ENCODE data around the gene TM9SF2. TPM values are rescaled to one million over a fixed set of nuclear protein-coding genes. Genes with fewer than 3 reads are reported as not detected.
"Not testable (repeated sequence)": the region's sequence is repeated elsewhere in the genome, so short reads cannot be mapped to it uniquely, and the experiment has no call there.

The TM9SF2 gene
- 116 and 172 TPM in 2 replicates for total RNA-seq (ENCODE audit: low replicate concordance)

- DNase-seq (ENCODE audit: low read depth): peak; percentile 98
- H3K4me3 ChIP-seq (ENCODE audit: low read depth, low read length): peak within 1 kb of the TSS; percentile 92
- TF ChIP-seq, protein P1, sequence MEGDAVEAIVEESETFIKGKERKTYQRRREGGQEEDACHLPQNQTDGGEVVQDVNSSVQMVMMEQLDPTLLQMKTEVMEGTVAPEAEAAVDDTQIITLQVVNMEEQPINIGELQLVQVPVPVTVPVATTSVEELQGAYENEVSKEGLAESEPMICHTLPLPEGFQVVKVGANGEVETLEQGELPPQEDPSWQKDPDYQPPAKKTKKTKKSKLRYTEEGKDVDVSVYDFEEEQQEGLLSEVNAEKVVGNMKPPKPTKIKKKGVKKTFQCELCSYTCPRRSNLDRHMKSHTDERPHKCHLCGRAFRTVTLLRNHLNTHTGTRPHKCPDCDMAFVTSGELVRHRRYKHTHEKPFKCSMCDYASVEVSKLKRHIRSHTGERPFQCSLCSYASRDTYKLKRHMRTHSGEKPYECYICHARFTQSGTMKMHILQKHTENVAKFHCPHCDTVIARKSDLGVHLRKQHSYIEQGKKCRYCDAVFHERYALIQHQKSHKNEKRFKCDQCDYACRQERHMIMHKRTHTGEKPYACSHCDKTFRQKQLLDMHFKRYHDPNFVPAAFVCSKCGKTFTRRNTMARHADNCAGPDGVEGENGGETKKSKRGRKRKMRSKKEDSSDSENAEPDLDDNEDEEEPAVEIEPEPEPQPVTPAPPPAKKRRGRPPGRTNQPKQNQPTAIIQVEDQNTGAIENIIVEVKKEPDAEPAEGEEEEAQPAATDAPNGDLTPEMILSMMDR (IDR thresholded peaks at IDR 0.05; ENCODE audit: insufficient read depth, low read length): no peak
Measured at GRCh38 chr13:99501184-99501847, at the start of gene TM9SF2. Gene TM9SF2 (plus strand): TSS chr13:99501472. CDS start chr13:99501607, 135 bp downstream.

DNA sequence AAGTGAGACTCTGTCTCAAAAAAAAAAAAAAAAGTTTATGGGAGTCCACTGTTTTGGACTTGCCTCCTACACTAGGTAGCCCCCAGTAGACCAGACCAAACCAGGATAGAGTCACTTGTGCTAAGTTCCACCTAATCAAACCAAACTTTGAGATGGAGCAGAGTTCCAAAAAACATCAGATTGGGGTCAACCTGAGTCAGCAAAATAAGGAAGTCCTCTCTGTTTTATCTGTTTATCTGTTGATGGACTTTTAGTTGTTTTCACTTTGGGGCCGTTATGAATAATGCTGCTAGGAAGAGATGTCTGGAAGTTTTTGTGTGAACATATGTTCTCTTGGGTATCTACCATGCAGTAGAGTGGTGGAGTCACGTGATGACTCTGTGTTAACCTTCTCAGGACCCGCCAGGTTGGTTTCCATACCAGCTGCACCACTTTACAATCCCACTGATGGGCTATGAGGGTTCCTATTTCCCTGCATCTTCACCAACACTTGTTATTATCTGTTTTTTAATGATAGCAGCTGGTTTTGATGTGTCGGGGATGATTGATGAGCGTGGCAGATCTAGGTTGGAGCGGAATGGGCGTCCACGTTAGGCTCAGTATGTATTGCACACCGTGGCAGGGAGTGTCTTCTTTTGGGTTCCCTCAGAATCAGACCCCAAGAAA lies 46.6 kb upstream of the TM9SF2 start:
- DNase-seq (ENCODE audit: low read depth): no peak
- no peak overlapping the region for H3K4me3 ChIP-seq (ENCODE audit: low read depth, low read length)
- TF ChIP-seq, protein P1 (IDR thresholded peaks at IDR 0.05; ENCODE audit: insufficient read depth, low read length): no peak

DNA sequence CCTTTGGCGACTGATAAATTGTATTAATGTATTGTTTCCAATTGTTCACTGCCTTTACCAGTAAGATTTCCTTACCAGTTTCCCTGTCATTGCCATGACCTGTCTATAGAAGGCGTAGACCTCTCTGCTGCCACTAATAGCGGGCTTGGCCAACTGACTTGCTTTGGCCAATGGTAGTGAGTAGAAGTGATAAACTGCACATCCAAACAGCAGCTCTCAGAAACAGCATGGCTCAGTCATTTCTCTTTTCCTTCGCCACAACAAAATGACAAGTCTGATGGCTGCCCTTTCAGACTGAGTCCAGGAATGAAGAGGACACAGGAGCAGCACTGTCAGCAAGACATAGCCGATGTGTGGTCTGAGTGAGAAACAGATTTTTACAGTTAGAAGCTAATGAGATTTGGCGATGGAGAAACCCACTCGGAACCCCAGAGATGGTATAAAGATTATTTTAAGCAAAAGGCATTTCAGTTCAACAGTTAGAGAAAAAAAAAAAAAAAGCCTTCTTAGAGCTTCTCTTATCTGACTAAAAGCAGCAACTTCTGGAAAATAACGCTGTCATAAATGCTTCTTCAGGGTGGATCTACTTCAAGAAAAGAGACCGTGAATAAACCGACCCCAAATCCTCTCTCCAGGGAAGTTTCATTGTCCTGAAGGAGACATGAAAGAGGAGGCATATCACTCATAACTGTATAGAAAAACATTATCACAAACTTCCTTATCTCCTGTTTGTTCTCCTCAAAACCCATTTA lies 42.0 kb upstream of the TM9SF2 start:
- TF ChIP-seq, protein P1 (IDR thresholded peaks at IDR 0.05; ENCODE audit: insufficient read depth, low read length): no peak
- H3K4me3 ChIP-seq (ENCODE audit: low read depth, low read length): no peak overlapping the region
- DNase-seq (ENCODE audit: low read depth): no peak

GRCh38 chr13:99460802-99461201 lies 40.5 kb upstream of the TM9SF2 start:
- not testable (repeated sequence) for H3K4me3 ChIP-seq (ENCODE audit: low read depth, low read length); DNase-seq (ENCODE audit: low read depth)

GRCh38 chr13:99463646-99464397 lies 37.5 kb upstream of the TM9SF2 start:
- TF ChIP-seq, protein P1 (IDR thresholded peaks at IDR 0.05; ENCODE audit: insufficient read depth, low read length): no peak
- no peak for DNase-seq (ENCODE audit: low read depth)
- H3K4me3 ChIP-seq (ENCODE audit: low read depth, low read length): no peak overlapping the region

- DNase-seq (ENCODE audit: low read depth): peak; percentile 14
- TF ChIP-seq, protein P1 (IDR thresholded peaks at IDR 0.05; ENCODE audit: insufficient read depth, low read length): no peak
- H3K4me3 ChIP-seq (ENCODE audit: low read depth, low read length): no peak overlapping the region
Measured at GRCh38 chr13:99464441-99464949, 36.8 kb upstream of the TM9SF2 start.

Data from fibroblast of the aortic adventitia (primary cell).